HepG2 (cell line): ENCODE results near the gene WTAP. TPM values are rescaled to one million over a fixed set of nuclear protein-coding genes. Genes with fewer than 3 reads are reported as not detected.

Experiments used
- ATF2 ChIP-seq: sonication (generic); formaldehyde crosslinking; IDR thresholded peaks from 2 replicates; pipeline ENCODE4 v1.4.0; 2020; ENCODE audit warnings: missing genetic modification reagents
- BATF2 ChIP-seq: sonication (generic); formaldehyde crosslinking; IDR thresholded peaks from 2 replicates; pipeline ENCODE4 v1.8.0; 2022; ENCODE audit warnings: mild to moderate bottlenecking, missing genetic modification reagents, moderate library complexity
- ELF1 ChIP-seq: sonication (generic); formaldehyde crosslinking; IDR thresholded peaks from 2 replicates; pipeline ENCODE4 v1.4.0; 2020; ENCODE audit warnings: missing genetic modification reagents
- FOXA1 ChIP-seq, 2 experiments: fragments of 450-650 bp in 1 of 2; sonication (generic) in 1 of 2; formaldehyde crosslinking in 1 of 2; IDR thresholded peaks; 2 replicates each; pipeline versions ENCODE4 v1.4.0 to v1.6.1; 2016 to 2020; ENCODE audit warnings: missing genetic modification reagents in 1 of 2
- IRF2 ChIP-seq: IDR thresholded peaks from 2 replicates; pipeline ENCODE4 v1.6.1; 2018; ENCODE audit warnings: missing genetic modification reagents, missing compliant biosample characterization
- IRF9 ChIP-seq: sonication (generic); formaldehyde crosslinking; IDR thresholded peaks from 2 replicates; pipeline ENCODE4 v1.8.0; 2022; ENCODE audit warnings: missing genetic modification reagents, mild to moderate bottlenecking, borderline replicate concordance
- JUNB ChIP-seq: sonication (generic); formaldehyde crosslinking; IDR thresholded peaks from 2 replicates; pipeline ENCODE4 v1.8.0; 2022; ENCODE audit warnings: missing genetic modification reagents, mild to moderate bottlenecking, borderline replicate concordance
- KDM5B ChIP-seq: sonication (generic); formaldehyde crosslinking; IDR thresholded peaks from 2 replicates; pipeline ENCODE4 v1.4.0; 2020; ENCODE audit warnings: missing genetic modification reagents, mild to moderate bottlenecking, borderline replicate concordance
- KLF11 ChIP-seq: IDR thresholded peaks from 2 replicates; pipeline ENCODE4 v1.6.1; 2016; ENCODE audit warnings: missing compliant biosample characterization
- KLF16 ChIP-seq, 2 experiments: sonication (generic) in 1 of 2; formaldehyde crosslinking in 1 of 2; IDR thresholded peaks; 2 replicates each; pipeline versions ENCODE4 v1.6.1 to v1.8.0; 2016 to 2023; ENCODE audit warnings: missing genetic modification reagents in 2 of 2, missing compliant biosample characterization in 1 of 2
- MED8 ChIP-seq: sonication (generic); formaldehyde crosslinking; IDR thresholded peaks from 2 replicates; pipeline ENCODE4 v1.8.1; 2023; ENCODE audit warnings: mild to moderate bottlenecking, missing genetic modification reagents; ENCODE audit not compliant: insufficient replicate concordance
- MLLT10 ChIP-seq: sonication (generic); formaldehyde crosslinking; IDR thresholded peaks from 2 replicates; pipeline ENCODE4 v1.4.0; 2020; ENCODE audit warnings: missing genetic modification reagents
- PITX1 ChIP-seq: sonication (generic); formaldehyde crosslinking; IDR thresholded peaks from 2 replicates; pipeline ENCODE4 v1.5.1; 2020; ENCODE audit warnings: mild to moderate bottlenecking, missing genetic modification reagents
- PLSCR1 ChIP-seq: sonication (generic); formaldehyde crosslinking; IDR thresholded peaks from 2 replicates; pipeline ENCODE4 v1.5.0; 2020; ENCODE audit warnings: missing genetic modification reagents, mild to moderate bottlenecking, borderline replicate concordance
- RFX3 ChIP-seq: IDR thresholded peaks from 2 replicates; pipeline ENCODE4 v1.6.1; 2016; ENCODE audit warnings: missing biosample characterization, missing genetic modification reagents
- RNF2 ChIP-seq: fragments of 450-650 bp; conservative IDR thresholded peaks from 2 replicates; pipeline ENCODE4 v1.6.1; 2016; ENCODE audit warnings: low read depth
- SETDB1 ChIP-seq: sonication (generic); formaldehyde crosslinking; IDR thresholded peaks from 2 replicates; pipeline ENCODE4 v1.5.1; 2020; ENCODE audit warnings: missing genetic modification reagents, mild to moderate bottlenecking, borderline replicate concordance
- SIX1 ChIP-seq: sonication (generic); formaldehyde crosslinking; IDR thresholded peaks from 2 replicates; pipeline ENCODE4 v1.4.0; 2020; ENCODE audit warnings: missing genetic modification reagents, borderline replicate concordance
- STAG1 ChIP-seq: sonication (generic); formaldehyde crosslinking; IDR thresholded peaks from 2 replicates; pipeline ENCODE4 v1.4.0; 2020; ENCODE audit warnings: missing genetic modification reagents
- ZKSCAN8 ChIP-seq: IDR thresholded peaks from 2 replicates; pipeline ENCODE4 v1.6.1; 2016; ENCODE audit warnings: borderline replicate concordance, missing genetic modification reagents, missing compliant biosample characterization
- ZNF414 ChIP-seq: sonication (generic); formaldehyde crosslinking; IDR thresholded peaks from 2 replicates; pipeline ENCODE4 v1.5.0; 2020; ENCODE audit warnings: missing genetic modification reagents
- ZNF577 ChIP-seq: sonication (generic); formaldehyde crosslinking; IDR thresholded peaks from 2 replicates; pipeline ENCODE4 v1.4.0; 2020; ENCODE audit warnings: mild to moderate bottlenecking, low read depth, missing genetic modification reagents, borderline replicate concordance
- ZNF776 ChIP-seq: sonication (generic); formaldehyde crosslinking; IDR thresholded peaks from 2 replicates; pipeline ENCODE4 v1.4.0; 2020; ENCODE audit warnings: mild to moderate bottlenecking, missing genetic modification reagents
- polyA plus RNA-seq, 8 experiments: library from polyadenylated mRNA; depleted of rRNA in 3 of 8; stranded (reverse) in 7 of 8; unstranded in 1 of 8; fragments of >200 nt; fragmentation: Illumina TruSeq in 4 of 8; extraction: Trizol in 4 of 8; gene quantifications; 2 replicates each; pipeline versions ENCODE4 v1.2.1 to v1.2.3, GENCODE V29; 2011 to 2016; ENCODE audit warnings: low read depth in 4 of 8, missing spikeins in 1 of 8, mixed read lengths in 1 of 8; ENCODE audit not compliant: insufficient read depth in 1 of 8
- total RNA-seq, 5 experiments: library from RNA; depleted of rRNA; stranded (reverse); fragments of >200 nt; fragmentation: Illumina TruSeq; extraction: Trizol; gene quantifications; 2 replicates each; pipeline ENCODE4 v1.2.3, GENCODE V29; 2016; ENCODE audit warnings: low read depth in 1 of 5

The WTAP gene
- total and polyA plus RNA-seq, 2 of the 13 experiments (the other 11 are each of a cell fraction or from before 2014, with no cell fraction given) = 31.6 to 167 TPM

GRCh38 chr6:159789377-159790148 is 62.3 kb downstream of the WTAP start, which contains the start of gene TCP1 (continued):
- TF ChIP-seq RFX3 (CRISPR knock-in tag) = peak; percentile 25; the same call in 1 of the 2 replicates
- TF ChIP-seq ZNF414 (CRISPR knock-in tag) = peak; percentile 94; the same call in 1 of the 2 replicates
- TF ChIP-seq PLSCR1 (CRISPR knock-in tag) = no peak
- TF ChIP-seq ZNF776 (CRISPR knock-in tag) = peak; percentile 91
- TF ChIP-seq JUNB (CRISPR knock-in tag) = peak; percentile 51
- TF ChIP-seq ZKSCAN8 = 0 out of 2 replicates have a peak, but pooled peaks have one; percentile 9
- TF ChIP-seq IRF2 (CRISPR knock-in tag) = peak; percentile 87
- TF ChIP-seq SETDB1 (CRISPR knock-in tag) = no peak
- peak; percentile 69 for TF ChIP-seq KLF11 (CRISPR knock-in tag)
- peak; percentile 90 for TF ChIP-seq KDM5B (CRISPR knock-in tag)
- peak in 1 of 2 experiments; percentile 54; a peak in 3 of 4 replicates for TF ChIP-seq KLF16 (CRISPR knock-in tag; IDR thresholded peaks at IDR 0.05)
- TF ChIP-seq PITX1 (CRISPR knock-in tag) = peak; percentile 54; the same call in 1 of the 2 replicates
- no peak for TF ChIP-seq FOXA1 (IDR thresholded peaks at IDR 0.05)
- TF ChIP-seq FOXA1 (CRISPR knock-in tag; IDR thresholded peaks at IDR 0.05) = peak; percentile 20; the same call in 1 of the 2 replicates
- TF ChIP-seq MED8 = peak; percentile 89
- 0 out of 2 replicates have a peak, but pooled peaks have one; percentile 48 for TF ChIP-seq SIX1 (CRISPR knock-in tag)
- no peak for TF ChIP-seq STAG1 (CRISPR knock-in tag)
- peak; percentile 91 for TF ChIP-seq ELF1
- peak; percentile 78; the same call in 1 of the 2 replicates for TF ChIP-seq BATF2 (CRISPR knock-in tag)
- 0 out of 2 replicates have a peak, but pooled peaks have one; percentile 39 for TF ChIP-seq ZNF577 (CRISPR knock-in tag)
- TF ChIP-seq MLLT10 (CRISPR knock-in tag) = no peak
- TF ChIP-seq ATF2 = peak; percentile 81
- TF ChIP-seq RNF2 = peak; percentile 88
- TF ChIP-seq IRF9 = peak; percentile 69
